Limb (tissue), 2 donors: Measurements from ENCODE around the gene SDC4.

Source experiments
- DNase-seq, 2 donors: peaks; one replicate each; pipeline ENCODE4 v3.0.0-alpha.2; 2016; ENCODE audit errors: extremely low spot score in 2 of 2

The SDC4 gene

DNA sequence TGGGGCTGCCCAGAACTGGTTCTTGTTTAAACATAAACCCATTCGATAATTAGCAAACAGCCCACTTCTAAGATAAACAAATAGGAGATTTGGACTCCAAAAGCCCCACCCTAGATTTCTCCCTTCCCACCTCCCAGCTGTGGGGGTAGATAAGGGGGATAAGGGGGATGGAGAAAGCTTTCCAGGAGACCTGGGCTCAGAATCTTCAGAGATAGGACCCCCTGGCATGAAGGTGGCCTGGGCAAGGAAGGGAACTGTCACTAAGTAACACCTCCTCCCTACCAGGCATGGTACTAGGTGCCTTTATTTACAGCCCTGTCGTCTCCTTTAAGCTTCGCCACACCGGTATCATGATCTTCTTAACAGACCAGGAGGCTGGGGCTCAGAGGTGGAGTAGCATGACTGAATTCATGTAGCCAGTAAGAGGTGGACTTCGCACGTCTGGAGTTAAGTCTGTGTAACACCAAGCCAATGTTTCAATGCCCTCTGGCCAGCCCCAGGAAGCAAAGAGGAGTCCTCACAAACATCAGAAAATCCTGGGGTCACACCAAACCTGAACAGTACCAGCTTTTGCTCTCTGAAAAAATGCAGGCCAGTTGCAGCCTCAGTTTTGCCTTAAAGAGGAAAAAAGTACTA lies 4.6 kb downstream of the SDC4 start:
- no peak for DNase-seq

DNA sequence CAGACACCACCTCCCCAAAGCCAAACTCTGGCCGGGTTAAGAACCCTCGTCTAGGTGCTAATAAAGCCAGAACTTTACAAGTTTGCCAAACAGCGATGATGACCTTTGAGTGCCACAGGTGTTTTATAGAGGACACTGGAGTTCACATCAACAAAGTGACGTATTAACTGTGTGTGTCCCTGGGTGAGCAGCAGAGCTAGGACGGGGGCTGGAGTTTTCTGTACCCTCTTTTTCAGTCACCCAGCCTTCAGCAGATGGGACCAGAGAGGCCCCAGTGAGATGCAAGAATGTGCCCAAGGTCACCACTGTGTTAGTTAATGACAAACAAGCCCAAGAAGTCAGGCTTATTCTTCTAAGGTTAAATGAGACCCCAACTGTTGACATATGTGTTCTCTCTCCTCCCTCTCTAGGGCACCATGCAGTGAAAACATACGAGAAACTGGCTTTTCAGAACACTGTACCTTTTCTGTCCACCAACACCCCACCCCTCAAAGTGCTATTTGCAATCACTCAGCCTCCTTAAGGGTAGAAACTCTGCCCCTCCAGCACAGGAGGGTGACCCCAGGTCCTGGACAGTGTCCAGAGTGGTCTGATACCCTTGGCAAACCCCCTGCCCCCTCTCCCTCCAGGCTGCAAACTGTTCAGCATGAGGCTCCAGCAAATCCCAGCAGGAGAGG lies 5.2 kb downstream of the SDC4 start:
- no peak for DNase-seq

GRCh38 chr20:45341939-45342854 lies 6.0 kb downstream of the SDC4 start:
- peak in 1 of 2 donors; percentile 58 for DNase-seq

DNA sequence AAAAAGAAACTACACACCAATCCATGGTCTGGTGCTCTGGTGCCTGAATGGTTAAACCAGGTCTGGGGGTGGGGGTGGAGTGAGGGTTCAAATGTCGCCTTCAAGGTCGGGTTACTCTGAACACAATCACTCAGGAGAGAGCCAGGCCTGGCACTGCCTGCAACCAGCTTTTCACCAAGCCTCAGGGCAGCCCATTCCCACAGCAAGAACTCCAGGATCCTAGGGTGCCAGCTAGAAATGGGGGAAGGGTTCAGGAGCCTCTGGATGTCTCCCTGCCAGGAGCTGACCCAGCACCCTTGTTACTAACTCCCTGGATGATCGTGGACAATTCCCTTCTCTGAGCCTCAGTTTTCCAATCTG lies 6.7 kb downstream of the SDC4 start:
- no peak for DNase-seq

DNA sequence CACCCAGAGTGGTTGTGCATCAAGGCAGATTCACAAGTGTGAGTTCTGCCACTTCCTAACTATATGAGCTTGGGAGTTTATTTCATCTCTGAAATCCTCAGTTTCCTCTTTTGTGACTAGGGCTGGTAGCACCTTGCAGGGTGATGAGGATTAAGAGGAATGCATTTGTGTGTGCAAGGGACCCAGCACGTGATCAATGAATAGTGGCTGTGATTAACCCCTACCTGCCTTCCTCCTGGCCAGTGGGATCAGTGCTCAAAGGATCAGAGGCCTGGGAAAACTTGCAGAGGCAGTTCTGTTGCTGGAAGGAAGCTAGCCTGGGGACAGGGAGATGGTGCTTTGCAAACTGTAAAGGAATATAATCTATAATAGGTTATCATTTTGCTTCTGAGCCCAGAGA lies 7.3 kb downstream of the SDC4 start:
- DNase-seq, result no peak

- no peak for DNase-seq
Measured at GRCh38 chr20:45340236-45340847, 7.9 kb downstream of the SDC4 start.

GRCh38 chr20:45339799-45340198 lies 8.4 kb downstream of the SDC4 start:
- no peak for DNase-seq

- no peak for DNase-seq
Measured at GRCh38 chr20:45339084-45339483, 9.1 kb downstream of the SDC4 start.

DNA sequence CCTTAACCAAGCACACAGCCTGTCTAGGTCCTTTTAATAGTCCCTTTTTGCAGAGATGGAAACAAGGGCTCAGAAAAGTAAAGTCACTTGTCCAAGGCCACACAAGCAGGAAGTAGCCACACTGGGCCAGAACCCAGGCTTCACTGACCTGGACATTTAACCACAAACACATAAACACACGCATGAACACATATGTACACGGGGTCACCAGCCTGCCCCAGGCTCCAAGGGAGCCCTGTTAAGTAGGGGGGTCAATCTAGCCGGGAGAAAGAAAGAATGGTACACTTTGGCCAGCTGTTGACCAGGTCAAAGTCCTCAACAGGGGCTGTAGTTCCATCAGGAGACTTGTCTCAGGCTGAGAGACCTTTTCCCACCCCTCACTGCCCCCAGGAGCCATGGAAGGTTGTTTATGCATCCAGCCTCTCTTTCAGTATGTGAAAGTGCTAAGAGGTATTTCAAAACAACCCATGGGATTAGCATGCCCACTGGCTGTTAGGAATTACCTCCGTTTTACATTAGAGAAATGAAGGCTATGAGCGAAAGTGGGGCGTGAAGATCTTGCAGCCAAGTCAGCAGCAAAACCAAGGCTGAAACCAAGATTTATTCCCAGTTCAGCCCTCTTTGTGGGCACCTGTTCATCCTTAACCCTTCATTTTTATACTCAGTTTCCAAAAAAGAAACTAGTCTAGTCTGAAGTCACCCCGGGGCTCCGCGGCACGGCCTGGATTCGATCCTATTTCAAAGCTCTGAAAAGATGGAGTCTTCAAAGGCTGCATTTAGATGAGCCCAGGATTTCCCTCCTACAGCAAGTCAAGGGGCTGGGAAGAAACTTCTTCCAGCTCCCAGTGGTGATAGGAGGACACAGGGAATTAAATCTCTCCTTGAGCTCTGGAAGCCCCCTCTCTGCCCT lies 9.8 kb downstream of the SDC4 start:
- no peak for DNase-seq

- no peak for DNase-seq
Measured at GRCh38 chr20:45337367-45338120, 10.7 kb downstream of the SDC4 start.

GRCh38 chr20:45336530-45337366 lies 11.5 kb downstream of the SDC4 start:
- DNase-seq, result no peak

- DNase-seq, result no peak
Measured at GRCh38 chr20:45330476-45330875, 17.7 kb downstream of the SDC4 start.

GRCh38 chr20:45329497-45330319 lies 18.5 kb downstream of the SDC4 start:
- no peak for DNase-seq

- no peak for DNase-seq
Measured at GRCh38 chr20:45328451-45328850, 19.8 kb downstream of the SDC4 start.

GRCh38 chr20:45325371-45325770 lies 22.9 kb downstream of the SDC4 start:
- no peak for DNase-seq

- no peak for DNase-seq
Measured at GRCh38 chr20:45323731-45324130, 24.5 kb downstream of the SDC4 start.

- no peak for DNase-seq
Measured at GRCh38 chr20:45322952-45323383, 25.3 kb downstream of the SDC4 start.

DNA sequence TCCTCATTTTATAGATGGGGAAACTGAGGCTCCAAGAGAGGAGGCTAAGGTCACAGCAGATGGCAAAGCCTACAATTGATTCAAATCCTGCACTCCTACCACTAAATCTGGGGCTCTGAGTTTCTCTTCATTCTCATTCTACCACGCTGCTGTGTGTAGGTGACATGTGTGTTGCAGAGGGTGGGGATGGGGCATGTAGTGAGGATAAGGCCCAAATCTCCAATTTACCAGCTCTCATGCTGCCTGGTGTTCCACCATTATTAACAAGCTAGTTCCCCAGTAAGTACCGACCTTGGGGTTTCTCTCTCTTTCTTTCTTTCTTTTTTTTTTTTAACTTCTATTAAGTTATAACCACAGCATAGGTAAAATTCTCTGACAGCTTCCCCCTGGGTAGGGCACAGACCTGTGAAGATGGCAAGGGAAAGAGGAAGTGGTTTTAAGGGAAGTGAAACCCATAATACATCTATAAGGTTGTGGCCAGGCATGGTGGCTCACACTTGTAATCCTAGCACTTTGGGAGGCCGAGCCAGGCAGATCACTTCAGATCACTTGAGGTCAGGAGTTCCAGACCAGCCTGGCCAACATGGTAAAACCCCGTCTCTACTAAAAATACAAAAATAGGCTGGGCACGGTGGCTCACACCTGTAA lies 27.2 kb downstream of the SDC4 start:
- DNase-seq, result no peak
